AG04450 (cell line): ENCODE data around the gene KIF17. TPM values are rescaled to one million over a fixed set of nuclear protein-coding genes. Genes with fewer than 3 reads are reported as not detected.

Experiments
- CTCF ChIA-PET: fragments of 300-600, 350-600 bp; formaldehyde crosslinking; extraction: SDS; loops from one replicate; lab custom pipeline; 2022; ENCODE audit warnings: antibody characterized with exemption, inconsistent platforms; lab: Charles Lee
- POLR2A ChIA-PET: fragments of 350-600 bp; formaldehyde crosslinking; extraction: SDS; loops from one replicate; lab custom pipeline; 2021; ENCODE audit warnings: antibody characterized with exemption, inconsistent platforms; lab: Yijun Ruan, JAX
- DNase-seq: peaks from one replicate; pipeline ENCODE4 v3.0.0-alpha.2; 2011; ENCODE audit warnings: low read depth, low spot score
- H3K27ac ChIP-seq: one replicate; pipeline ENCODE4 v1.5.1; 2012; ENCODE audit warnings: low read depth, low read length, control low read depth
- H3K27me3 ChIP-seq: one replicate; pipeline ENCODE4 v1.6.0; 2012; ENCODE audit warnings: low read length; ENCODE audit not compliant: control insufficient read depth, insufficient read depth
- H3K4me3 ChIP-seq: 2 replicates; pipeline ENCODE4 v1.5.1; 2011; ENCODE audit warnings: mild to moderate bottlenecking, low read depth, low read length, control low read depth
- H3K9me3 ChIP-seq: 2 replicates; pipeline ENCODE4 v1.5.1; 2012; ENCODE audit warnings: low read length; ENCODE audit not compliant: control insufficient read depth, insufficient read depth
- CTCF ChIP-seq: IDR thresholded peaks from 2 replicates; pipeline ENCODE4 v1.5.1; 2011; ENCODE audit warnings: low read depth, low read length, control low read depth, inconsistent platforms
- polyA plus RNA-seq: library from polyadenylated mRNA; depleted of rRNA; stranded (reverse); fragments of >200 nt; gene quantifications from 2 replicates; pipeline ENCODE4 v1.2.3, GENCODE V29; 2011

Gene KIF17
- polyA plus RNA-seq, 1 experiment = 2.8 TPM

GRCh38 chr1:20660363-20660762, 57.4 kb downstream of the KIF17 start:
- H3K27ac ChIP-seq = no peak overlapping the region
- H3K4me3 ChIP-seq = peak overlapping the region; percentile 96
- no peaks in the 10 kb centered on the region; the same call in 1 of the 2 replicates for H3K9me3 ChIP-seq
- no peak for DNase-seq
- TF ChIP-seq CTCF = no peak
- no peaks in the 10 kb centered on the region for H3K27me3 ChIP-seq
- ChIA-PET POLR2A (no interaction called here), CTCF (interaction anchor here (0.5 to 1.7 kb wide), 3 partner anchors 14 to 85 kb away, joined by 5 to 7 read pairs (median 6); no protein-coding TSS in a partner anchor)

- no peak overlapping the region for H3K27ac ChIP-seq
- no peaks in the 10 kb centered on the region; the same call in 1 of the 2 replicates for H3K9me3 ChIP-seq
- POLR2A ChIA-PET = no interaction called here
- CTCF ChIA-PET = no interaction called here
- no peak overlapping the region for H3K4me3 ChIP-seq
- DNase-seq = no peak
- no peaks in the 10 kb centered on the region for H3K27me3 ChIP-seq
- no peak for TF ChIP-seq CTCF
These were observed 59.5 kb downstream of the KIF17 start for GRCh38 chr1:20658166-20658915.

GRCh38 chr1:20657024-20657423, 60.8 kb downstream of the KIF17 start:
- CTCF ChIA-PET = no interaction called here
- H3K4me3 ChIP-seq = no peak overlapping the region
- DNase-seq = no peak
- no peaks in the 10 kb centered on the region; the same call in 1 of the 2 replicates for H3K9me3 ChIP-seq
- no peak overlapping the region for H3K27ac ChIP-seq
- POLR2A ChIA-PET = no interaction called here
- no peak for TF ChIP-seq CTCF
- no peaks in the 10 kb centered on the region for H3K27me3 ChIP-seq

- no peak for DNase-seq
- ChIA-PET CTCF (interaction anchor here (1.5 kb wide), 1 partner anchor 21 kb away, joined by 4 read pairs; no protein-coding TSS in a partner anchor), POLR2A (no interaction called here)
- H3K27me3 ChIP-seq = no peaks in the 10 kb centered on the region
- H3K27ac ChIP-seq = no peak overlapping the region
- no peak overlapping the region for H3K4me3 ChIP-seq
- no peaks in the 10 kb centered on the region for H3K9me3 ChIP-seq
- no peak for TF ChIP-seq CTCF
These were observed 63.6 kb downstream of the KIF17 start for GRCh38 chr1:20654104-20654690.

- no peak for DNase-seq
- ChIA-PET POLR2A (interaction anchor here (1.0 kb wide), 1 partner anchor 18 kb away, joined by 3 read pairs; no protein-coding TSS in a partner anchor), CTCF (no interaction called here)
- no peak overlapping the region for H3K27ac ChIP-seq
- no peaks in the 10 kb centered on the region for H3K9me3 ChIP-seq
- no peaks in the 10 kb centered on the region for H3K27me3 ChIP-seq
- H3K4me3 ChIP-seq = no peak overlapping the region
- TF ChIP-seq CTCF = no peak
These were observed 65.5 kb downstream of the KIF17 start for GRCh38 chr1:20652300-20652699.
